BLaER1 (cell line): ENCODE measurements around the gene VIL1.

Experiments
- H3K27ac ChIP-seq: shearing (Covaris generic); formaldehyde crosslinking; 2 replicates; pipeline ENCODE4 v1.8.1; 2022
- H3K27me3 ChIP-seq: shearing (Covaris generic); formaldehyde crosslinking; 2 replicates; pipeline ENCODE4 v1.8.1; 2022
- H3K36me3 ChIP-seq: shearing (Covaris generic); formaldehyde crosslinking; 2 replicates; pipeline ENCODE4 v1.8.1; 2022
- H3K4me1 ChIP-seq: shearing (Covaris generic); formaldehyde crosslinking; 2 replicates; pipeline ENCODE4 v1.8.1; 2022
- H3K4me2 ChIP-seq: shearing (Covaris generic); formaldehyde crosslinking; 2 replicates; pipeline ENCODE4 v1.8.1; 2022
- H3K4me3 ChIP-seq: shearing (Covaris generic); formaldehyde crosslinking; 2 replicates; pipeline ENCODE4 v1.8.1; 2022
- H3K9ac ChIP-seq: shearing (Covaris generic); formaldehyde crosslinking; 2 replicates; pipeline ENCODE4 v1.8.1; 2022
- H3K9me3 ChIP-seq: shearing (Covaris generic); formaldehyde crosslinking; 2 replicates; pipeline ENCODE4 v1.8.1; 2022
- H4K20me1 ChIP-seq: shearing (Covaris generic); formaldehyde crosslinking; 2 replicates; pipeline ENCODE4 v1.8.1; 2022
- Cebpa-rat ChIP-seq: shearing (Covaris generic); IDR thresholded peaks from 2 replicates; pipeline ENCODE4 v1.8.1; 2022

VIL1 gene

DNA sequence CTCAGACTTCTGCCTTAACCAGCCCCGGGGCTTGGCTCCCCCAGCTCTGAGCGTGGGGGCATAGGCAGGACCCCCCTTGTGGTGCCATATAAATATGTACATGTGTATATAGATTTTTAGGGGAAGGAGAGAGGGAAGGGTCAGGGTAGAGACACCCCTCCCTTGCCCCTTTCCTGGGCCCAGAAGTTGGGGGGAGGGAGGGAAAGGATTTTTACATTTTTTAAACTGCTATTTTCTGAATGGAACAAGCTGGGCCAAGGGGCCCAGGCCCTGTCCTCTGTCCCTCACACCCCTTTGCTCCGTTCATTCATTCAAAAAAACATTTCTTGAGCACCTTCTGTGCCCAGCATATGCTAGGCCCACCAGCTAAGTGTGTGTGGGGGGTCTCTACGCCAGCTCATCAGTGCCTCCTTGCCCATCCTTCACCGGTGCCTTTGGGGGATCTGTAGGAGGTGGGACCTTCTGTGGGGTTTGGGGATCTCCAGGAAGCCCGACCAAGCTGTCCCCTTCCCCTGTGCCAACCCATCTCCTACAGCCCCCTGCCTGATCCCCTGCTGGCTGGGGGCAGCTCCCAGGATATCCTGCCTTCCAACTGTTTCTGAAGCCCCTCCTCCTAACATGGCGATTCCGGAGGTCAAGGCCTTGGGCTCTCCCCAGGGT lies 13.7 kb upstream of the VIL1 start:
- Histone ChIP-seq H3K4me2 (peak overlapping the region; percentile 98), H3K4me1 (peaks cover 73% of the 10 kb centered on the region), H3K9me3 (no peaks in the 10 kb centered on the region), H3K9ac (peak overlapping the region; percentile 76), H3K27me3 (no peaks in the 10 kb centered on the region), H3K4me3 (peak overlapping the region; percentile 65), H3K36me3 (peaks cover 32% of the 10 kb centered on the region), H4K20me1 (peaks cover 28% of the 10 kb centered on the region), H3K27ac (peak overlapping the region; percentile 88)
- no peak for TF ChIP-seq Cebpa-rat

DNA sequence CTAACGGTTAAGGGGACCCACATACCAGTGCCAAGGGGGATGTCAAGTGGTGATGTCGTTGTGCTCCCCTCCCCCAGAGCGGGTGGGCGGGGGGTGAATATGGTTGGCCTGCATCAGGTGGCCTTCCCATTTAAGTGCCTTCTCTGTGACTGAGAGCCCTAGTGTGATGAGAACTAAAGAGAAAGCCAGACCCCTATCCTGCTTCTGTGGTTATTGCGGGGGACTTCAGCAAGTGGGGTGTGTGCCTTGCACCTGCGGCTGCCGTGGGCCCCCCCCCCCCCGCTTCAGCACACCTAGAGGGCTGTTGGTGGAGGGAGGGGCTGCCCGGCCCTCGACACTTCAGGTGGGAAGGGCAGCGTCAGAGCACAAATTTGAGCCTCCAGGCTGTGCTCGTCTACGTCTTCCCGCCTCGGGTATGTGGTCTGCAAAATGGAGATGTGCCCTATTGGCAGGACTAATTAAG lies 13.1 kb upstream of the VIL1 start:
- Histone ChIP-seq H3K4me1 (peaks cover 73% of the 10 kb centered on the region), H3K9me3 (no peaks in the 10 kb centered on the region), H3K27me3 (no peaks in the 10 kb centered on the region), H3K4me3 (peak overlapping the region; percentile 65), H3K27ac (peak overlapping the region; percentile 88), H3K9ac (peak overlapping the region; percentile 76), H4K20me1 (peaks cover 28% of the 10 kb centered on the region), H3K4me2 (peak overlapping the region; percentile 98), H3K36me3 (peaks cover 32% of the 10 kb centered on the region)
- no peak for TF ChIP-seq Cebpa-rat

DNA sequence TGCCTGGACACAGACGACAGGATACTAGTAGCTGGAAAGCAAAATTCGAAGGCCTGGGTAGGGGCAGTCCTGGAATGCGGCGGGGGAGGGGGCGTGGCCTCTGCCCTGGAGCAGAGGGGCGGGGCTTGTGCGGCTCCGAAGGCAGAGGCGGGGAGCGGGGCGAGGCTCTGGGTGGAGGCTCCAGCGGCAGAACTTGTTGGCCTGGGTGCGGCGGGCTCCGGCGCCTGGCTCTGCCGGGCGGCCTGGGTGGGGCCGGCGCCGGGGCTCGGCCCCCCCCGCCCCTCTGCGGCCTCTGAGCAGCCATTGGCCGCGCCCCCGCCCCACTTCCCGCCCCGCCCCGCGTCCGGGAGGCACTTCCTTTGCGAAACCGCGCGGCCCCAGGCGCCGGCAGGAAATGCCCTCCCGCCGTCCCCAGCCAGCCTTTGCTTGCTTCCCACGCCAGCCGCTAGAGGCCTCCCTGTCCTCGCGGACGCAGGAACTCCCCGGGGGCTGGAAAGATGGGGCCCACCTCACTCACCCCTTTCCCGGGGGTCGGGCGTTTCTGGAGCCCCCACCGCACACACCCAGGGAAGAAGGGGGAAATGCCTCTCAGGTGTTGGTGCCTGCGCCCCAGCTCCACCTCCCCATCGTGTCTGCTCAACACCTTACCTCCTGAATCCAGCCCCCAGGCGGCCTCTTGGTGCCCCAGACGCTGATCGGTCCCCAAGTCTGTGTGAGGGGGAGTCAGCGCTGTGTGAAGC lies 12.5 kb upstream of the VIL1 start:
- TF ChIP-seq Cebpa-rat, result no peak

GRCh38 chr2:218406949-218407618 lies 11.8 kb upstream of the VIL1 start:
- Histone ChIP-seq H3K4me3 (peak overlapping the region; percentile 64), H3K36me3 (peaks cover 24% of the 10 kb centered on the region), H3K9ac (peak overlapping the region; percentile 73), H4K20me1 (peaks cover 16% of the 10 kb centered on the region; the same call in 1 of the 2 replicates), H3K27ac (peak overlapping the region; percentile 83), H3K4me1 (peaks cover 60% of the 10 kb centered on the region), H3K4me2 (peak overlapping the region; percentile 97), H3K9me3 (no peaks in the 10 kb centered on the region), H3K27me3 (no peaks in the 10 kb centered on the region)
- no peak for TF ChIP-seq Cebpa-rat

More for the DNA sequence above, 12.5 kb upstream of the VIL1 start:
- Histone ChIP-seq H3K27me3 (no peaks in the 10 kb centered on the region), H3K4me3 (peak overlapping the region; percentile 65), H3K9me3 (no peaks in the 10 kb centered on the region), H3K4me1 (peaks cover 67% of the 10 kb centered on the region), H3K9ac (peak overlapping the region; percentile 76), H3K36me3 (peaks cover 31% of the 10 kb centered on the region), H4K20me1 (peaks cover 23% of the 10 kb centered on the region), H3K27ac (peak overlapping the region; percentile 88), H3K4me2 (peak overlapping the region; percentile 98)

DNA sequence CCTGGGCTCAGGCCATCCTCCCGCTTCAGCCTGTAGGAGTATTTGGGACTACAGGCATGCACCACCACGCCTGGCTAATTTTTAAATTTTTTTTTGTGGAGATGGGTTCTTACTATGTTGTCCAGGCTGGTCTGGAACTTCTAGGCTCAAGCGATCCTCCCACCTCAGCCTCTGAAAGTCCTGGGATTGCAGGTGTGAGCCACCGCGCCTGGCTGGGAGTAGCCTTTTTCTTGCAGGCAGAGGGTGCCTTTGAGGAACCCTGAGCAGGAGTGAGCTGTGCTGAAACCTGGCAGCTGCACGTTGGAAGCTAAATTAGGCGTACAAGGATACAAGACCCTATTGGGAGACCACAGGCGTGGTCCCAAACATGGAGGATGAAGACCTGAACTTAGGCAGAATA lies 11.2 kb upstream of the VIL1 start:
- H3K4me2 ChIP-seq, result peak overlapping the region; percentile 97
- peaks cover 57% of the 10 kb centered on the region for H3K4me1 ChIP-seq
- no peaks in the 10 kb centered on the region for H3K27me3 ChIP-seq
- no peak overlapping the region for H3K4me3 ChIP-seq
- peaks cover 10% of the 10 kb centered on the region; the same call in 1 of the 2 replicates for H4K20me1 ChIP-seq
- no peak for TF ChIP-seq Cebpa-rat
- no peak overlapping the region for H3K9ac ChIP-seq
- H3K27ac ChIP-seq, result no peak overlapping the region
- peaks cover 17% of the 10 kb centered on the region for H3K36me3 ChIP-seq
- no peaks in the 10 kb centered on the region for H3K9me3 ChIP-seq

GRCh38 chr2:218418321-218418716 lies 604 bp upstream of the VIL1 start:
- Histone ChIP-seq H3K27ac (no peak overlapping the region), H4K20me1 (no peaks in the 10 kb centered on the region), H3K4me1 (no peaks in the 10 kb centered on the region), H3K4me2 (no peak overlapping the region), H3K36me3 (no peaks in the 10 kb centered on the region), H3K9me3 (no peaks in the 10 kb centered on the region), H3K27me3 (no peaks in the 10 kb centered on the region), H3K9ac (no peak overlapping the region), H3K4me3 (no peak overlapping the region)
- TF ChIP-seq Cebpa-rat, result no peak

DNA sequence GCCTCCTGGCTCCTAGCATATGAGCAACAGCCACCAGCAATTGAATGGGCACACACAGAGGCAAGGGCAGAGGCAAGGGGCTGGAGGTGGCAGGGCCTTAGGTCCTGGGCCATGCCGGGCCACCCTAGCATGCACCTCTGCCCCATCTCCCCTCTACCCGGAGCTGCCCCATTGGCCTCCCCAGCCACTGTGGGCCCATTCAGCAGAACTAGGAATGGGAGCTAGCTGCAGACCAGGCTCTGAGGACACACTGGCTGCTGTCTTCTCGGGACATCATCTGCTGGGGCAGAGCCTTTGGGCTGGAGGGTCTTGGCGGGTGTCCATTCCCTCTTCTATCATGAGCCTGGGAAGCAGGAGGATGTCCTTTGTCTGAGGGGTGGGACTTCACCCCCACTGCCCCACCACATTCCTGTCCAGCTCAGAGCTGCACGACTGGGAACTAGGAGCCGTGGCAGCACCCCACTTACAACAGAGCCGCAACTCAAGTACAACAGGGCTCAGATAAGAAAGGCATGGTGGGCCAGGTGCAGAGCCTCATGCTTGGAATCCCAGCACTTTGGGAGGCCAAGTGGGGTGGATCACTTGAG lies 800 bp downstream of the VIL1 start:
- TF ChIP-seq Cebpa-rat, result no peak
- Histone ChIP-seq H3K4me1 (no peaks in the 10 kb centered on the region), H3K27ac (no peak overlapping the region)

DNA sequence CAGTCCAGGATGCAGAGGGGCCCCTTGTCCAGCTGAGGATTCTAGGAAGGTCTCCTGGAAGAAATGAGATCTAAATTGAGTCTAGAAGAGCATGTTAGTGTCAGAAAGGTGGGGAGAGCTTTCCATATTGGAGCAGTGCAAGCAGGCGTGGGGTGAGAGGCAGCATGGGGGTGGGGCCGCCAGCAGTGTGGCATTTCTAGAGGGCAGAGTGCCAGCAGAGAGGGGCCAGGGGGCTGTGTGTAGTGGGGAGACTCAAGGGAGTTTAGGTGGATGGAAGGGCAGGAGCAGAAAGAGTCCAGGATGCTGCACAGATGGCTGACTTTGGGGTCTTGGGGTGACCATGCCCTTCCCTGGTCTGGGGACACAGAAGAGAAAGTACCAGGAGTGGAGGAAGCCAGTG lies 2.1 kb downstream of the VIL1 start:
- no peaks in the 10 kb centered on the region for H4K20me1 ChIP-seq
- H3K4me1 ChIP-seq, result no peaks in the 10 kb centered on the region
- no peak overlapping the region for H3K9ac ChIP-seq
- H3K4me3 ChIP-seq, result no peak overlapping the region
- TF ChIP-seq Cebpa-rat, result no peak
- no peak overlapping the region for H3K27ac ChIP-seq
- no peaks in the 10 kb centered on the region for H3K36me3 ChIP-seq
- no peak overlapping the region for H3K4me2 ChIP-seq
- no peaks in the 10 kb centered on the region for H3K27me3 ChIP-seq
- no peaks in the 10 kb centered on the region for H3K9me3 ChIP-seq

More for the DNA sequence above, 800 bp downstream of the VIL1 start:
- Histone ChIP-seq H3K9me3 (no peaks in the 10 kb centered on the region), H3K4me3 (no peak overlapping the region), H3K9ac (no peak overlapping the region), H3K36me3 (no peaks in the 10 kb centered on the region), H3K27me3 (no peaks in the 10 kb centered on the region), H4K20me1 (no peaks in the 10 kb centered on the region), H3K4me2 (no peak overlapping the region)

DNA sequence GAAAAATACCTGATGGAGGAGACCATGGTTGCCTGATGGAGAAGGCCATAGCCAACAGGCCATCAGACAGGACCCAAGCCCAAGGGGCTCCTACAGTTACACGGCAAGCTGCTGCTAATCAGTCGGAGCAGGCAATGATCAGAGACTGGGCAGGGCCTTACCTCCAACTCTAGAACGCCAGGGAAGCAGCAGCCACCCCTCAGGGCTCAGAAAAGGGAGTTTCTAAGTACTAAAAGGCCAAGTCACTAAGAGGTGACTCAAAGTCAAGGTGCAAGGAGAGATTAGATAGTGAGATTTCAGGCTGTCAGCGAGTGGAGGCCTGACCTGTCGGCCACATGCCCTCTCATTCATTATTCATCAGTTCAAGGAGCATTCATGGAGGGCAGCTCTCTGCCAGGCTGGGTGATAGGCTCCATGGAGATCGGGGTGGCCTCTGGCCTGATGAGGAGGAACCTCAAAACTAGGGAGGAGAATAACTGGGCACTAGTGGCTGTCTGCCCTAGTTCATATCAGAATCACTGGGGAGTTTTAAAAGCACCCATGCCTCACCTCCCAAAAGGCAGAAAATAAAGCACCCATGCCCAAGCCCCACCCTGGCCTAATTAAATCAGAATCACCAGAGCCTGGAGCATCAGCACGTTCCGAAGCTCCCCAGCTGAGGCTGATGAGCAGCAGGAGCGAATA lies 3.6 kb downstream of the VIL1 start:
- no peaks in the 10 kb centered on the region for H3K4me1 ChIP-seq
- H3K4me3 ChIP-seq, result no peak overlapping the region
- H3K9me3 ChIP-seq, result no peaks in the 10 kb centered on the region
- no peaks in the 10 kb centered on the region for H3K36me3 ChIP-seq
- H3K9ac ChIP-seq, result no peak overlapping the region
- H3K4me2 ChIP-seq, result no peak overlapping the region
- H3K27ac ChIP-seq, result no peak overlapping the region
- H3K27me3 ChIP-seq, result no peaks in the 10 kb centered on the region
- H4K20me1 ChIP-seq, result no peaks in the 10 kb centered on the region
- no peak for TF ChIP-seq Cebpa-rat
